GM12891 (cell line): ENCODE results near the gene EXOC4.

Source experiments
- POLR2A ChIP-seq: IDR thresholded peaks from 2 replicates; pipeline ENCODE4 v1.6.1; 2011; ENCODE audit warnings: low read depth, low read length, control low read depth
- POLR2AphosphoS5 ChIP-seq: IDR thresholded peaks from 2 replicates; pipeline ENCODE4 v1.6.1; 2011; ENCODE audit warnings: low read depth, low read length, control low read depth
- POU2F2 ChIP-seq: IDR thresholded peaks from 2 replicates; pipeline ENCODE4 v1.6.1; 2011; ENCODE audit warnings: low read depth, mild to moderate bottlenecking, control low read depth, low read length, moderate library complexity
- SPI1 ChIP-seq: IDR thresholded peaks from 2 replicates; pipeline ENCODE4 v1.6.1; 2011; ENCODE audit warnings: low read depth, low read length, control low read depth
- TAF1 ChIP-seq: IDR thresholded peaks from 2 replicates; pipeline ENCODE4 v1.6.1; 2011; ENCODE audit warnings: low read depth, low read length, control low read depth

DNA sequence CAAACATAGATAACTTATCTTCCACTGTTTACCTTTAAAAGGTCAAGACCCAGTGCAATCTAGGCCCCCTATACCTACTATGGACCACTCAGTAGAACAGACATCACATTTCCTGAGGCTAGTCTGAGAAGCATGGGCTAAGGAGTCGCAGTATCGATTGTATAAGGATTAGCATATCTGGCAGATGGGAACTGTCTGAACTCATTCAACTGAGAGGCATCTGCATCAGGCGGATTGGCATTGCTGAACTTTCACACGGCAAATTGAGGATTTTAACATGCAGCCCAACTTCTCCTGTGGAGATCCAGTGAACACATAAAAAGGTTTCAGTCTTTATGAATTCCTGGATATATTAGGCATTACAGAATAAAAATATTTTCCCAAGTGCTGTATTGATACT lies 785.1 kb downstream of the EXOC4 start:
- TF ChIP-seq POLR2A (no peak), POLR2AphosphoS5 (no peak), TAF1 (no peak), SPI1 (no peak), POU2F2 (no peak)
